Neural cell (in vitro differentiated cells): ENCODE results near the gene FAM200B. TPM values are rescaled to one million over a fixed set of nuclear protein-coding genes. Genes with fewer than 3 reads are reported as not detected.

Experiments used
- H2AFZ ChIP-seq: fragments of 200-600, 300-800 bp; sonication (generic), shearing (Covaris generic); 2 replicates; pipeline ENCODE4 v1.6.0; 2014; ENCODE audit warnings: low read depth, mild to moderate bottlenecking, antibody characterized with exemption, low read length, moderate library complexity
- H3F3A ChIP-seq: fragments of 200-600 bp; shearing (Covaris generic); 2 replicates; pipeline ENCODE4 v1.6.1; 2016; ENCODE audit warnings: mild to moderate bottlenecking, moderate library complexity, mixed read lengths, antibody characterized with exemption, low read length; ENCODE audit not compliant: insufficient read depth, poor library complexity, severe bottlenecking
- H3K27ac ChIP-seq: fragments of 200-600, 300-800 bp; sonication (generic), shearing (Covaris generic); 2 replicates; pipeline ENCODE4 v1.5.1; 2014; ENCODE audit warnings: mild to moderate bottlenecking, low read length, moderate library complexity
- H3K27me3 ChIP-seq: fragments of 300-800, 200-600 bp; sonication (generic), shearing (Covaris generic); 2 replicates; pipeline ENCODE4 v1.6.0; 2014; ENCODE audit warnings: mild to moderate bottlenecking, low read depth, low read length, moderate library complexity; ENCODE audit not compliant: insufficient read depth
- H3K36me3 ChIP-seq: fragments of 300-800, 200-600 bp; sonication (generic), shearing (Covaris generic); 2 replicates; pipeline ENCODE4 v1.5.1; 2014; ENCODE audit warnings: mild to moderate bottlenecking, antibody characterized with exemption, low read length, moderate library complexity; ENCODE audit not compliant: insufficient read depth
- H3K4me2 ChIP-seq: fragments of 300-800, 200-600 bp; sonication (generic), shearing (Covaris generic); 2 replicates; pipeline ENCODE4 v1.6.0; 2014; ENCODE audit warnings: mild to moderate bottlenecking, low read length
- H3K4me3 ChIP-seq: fragments of 300-800, 200-600 bp; sonication (generic), shearing (Covaris generic); 2 replicates; pipeline ENCODE4 v1.5.1; 2014; ENCODE audit warnings: mild to moderate bottlenecking, low read length, moderate library complexity
- H3K79me2 ChIP-seq: fragments of 200-600 bp; shearing (Covaris generic); replicated peaks from 2 replicates; pipeline ENCODE4 v1.6.0; 2014; ENCODE audit warnings: mild to moderate bottlenecking, low read length, moderate library complexity; ENCODE audit not compliant: insufficient read depth
- H3K9ac ChIP-seq: fragments of 300-800, 200-600 bp; sonication (generic), shearing (Covaris generic); 2 replicates; pipeline ENCODE4 v1.6.1; 2016; ENCODE audit warnings: mild to moderate bottlenecking, low read length, mixed read lengths
- H3K9me2 ChIP-seq: fragments of 200-600 bp; shearing (Covaris generic); 2 replicates; pipeline ENCODE4 v1.6.1; 2016; ENCODE audit warnings: mild to moderate bottlenecking, low read length, mixed read lengths; ENCODE audit not compliant: insufficient read depth
- H3K9me3 ChIP-seq: fragments of 200-600, 300-800 bp; sonication (generic), shearing (Covaris generic); 2 replicates; pipeline ENCODE4 v1.6.1; 2016; ENCODE audit warnings: mild to moderate bottlenecking, mixed run types, low read length, moderate library complexity, mixed read lengths
- H4K20me1 ChIP-seq: fragments of 200-600 bp; shearing (Covaris generic); 2 replicates; pipeline ENCODE4 v1.6.1; 2016; ENCODE audit warnings: mild to moderate bottlenecking, mixed run types; ENCODE audit not compliant: insufficient read depth
- EP300 ChIP-seq: fragments of 450-650 bp; conservative IDR thresholded peaks from 2 replicates; pipeline ENCODE4 v1.6.1; 2014; ENCODE audit warnings: antibody characterized with exemption, mild to moderate bottlenecking, moderate library complexity; ENCODE audit not compliant: poor library complexity, severe bottlenecking
- MXI1 ChIP-seq: fragments of 450-650 bp; conservative IDR thresholded peaks from 2 replicates; pipeline ENCODE4 v1.6.1; 2014; ENCODE audit warnings: antibody characterized with exemption, mild to moderate bottlenecking; ENCODE audit not compliant: poor library complexity, severe bottlenecking
- POLR2AphosphoS5 ChIP-seq: IDR thresholded peaks from 2 replicates; pipeline ENCODE4 v1.6.1; 2012
- SMC3 ChIP-seq: fragments of 450-650 bp; conservative IDR thresholded peaks from 2 replicates; pipeline ENCODE4 v1.6.1; 2014; ENCODE audit warnings: antibody characterized with exemption, mild to moderate bottlenecking, moderate library complexity; ENCODE audit not compliant: poor library complexity
- TAF1 ChIP-seq: IDR thresholded peaks from 2 replicates; pipeline ENCODE4 v1.6.1; 2012; ENCODE audit warnings: low read depth
- polyA plus RNA-seq: library from polyadenylated mRNA; depleted of rRNA; stranded (reverse); fragments of >200 nt; gene quantifications from 2 replicates; pipeline ENCODE4 v1.2.3, GENCODE V29; 2014

FAM200B gene
- polyA plus RNA-seq, 1 donor from 2014 or later = 238 TPM

DNA sequence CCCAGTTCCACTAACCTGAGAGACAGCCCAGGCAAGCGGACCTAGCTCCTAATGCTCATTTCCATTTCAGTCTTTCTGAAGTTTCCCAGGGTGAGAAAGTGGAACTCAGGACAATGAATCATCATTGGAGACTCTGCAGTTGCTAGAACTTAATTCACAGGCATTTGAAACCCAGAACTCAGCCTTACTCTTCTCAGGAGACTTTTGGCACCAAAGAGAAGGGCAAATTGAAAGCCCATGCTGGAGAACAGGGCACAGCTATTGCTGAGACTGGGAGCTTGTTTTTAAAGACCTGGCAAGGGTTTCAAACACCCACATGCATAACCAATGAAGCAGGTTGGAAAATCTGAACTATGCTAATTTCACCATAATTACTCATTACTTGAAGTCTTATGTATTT is 57.2 kb downstream of the FAM200B start:
- H4K20me1 ChIP-seq = no peaks in the 10 kb centered on the region
- no peak overlapping the region for H3K9ac ChIP-seq
- no peaks in the 10 kb centered on the region for H3K9me2 ChIP-seq
- H3K9me3 ChIP-seq = no peaks in the 10 kb centered on the region
- no peaks in the 10 kb centered on the region for H3K36me3 ChIP-seq
- no peak overlapping the region for H3K27ac ChIP-seq
- H3K4me3 ChIP-seq = no peak overlapping the region
- no peaks in the 10 kb centered on the region for H3K27me3 ChIP-seq
- H3K4me2 ChIP-seq = no peak overlapping the region
- H2AFZ ChIP-seq = no peak overlapping the region
- no peaks in the 10 kb centered on the region for H3F3A ChIP-seq
- no peak for TF ChIP-seq POLR2AphosphoS5
- no peak for TF ChIP-seq SMC3
- TF ChIP-seq MXI1 = no peak
- TF ChIP-seq TAF1 = no peak
- TF ChIP-seq EP300 = no peak
- no peaks in the 10 kb centered on the region for H3K79me2 ChIP-seq

Other genes starting within 250 kb of the FAM200B start
- 8.6 and 10.7 TPM in 2 replicates for gene CC2D2A, start 211.9 kb upstream of the FAM200B start, polyA plus RNA-seq
- 67.3 and 70.6 TPM in 2 replicates for gene FBXL5, start 26.5 kb upstream of the FAM200B start, polyA plus RNA-seq
- gene BST1, start 21.2 kb downstream of the FAM200B start, polyA plus RNA-seq = 0.32 and 1.6 TPM in 2 replicates
- 0.21 TPM in 1 of 2 replicates, not detected in the other for gene CD38, start 96.5 kb downstream of the FAM200B start, polyA plus RNA-seq